Adrenal gland (tissue), 12 donors: Measurements from ENCODE around the gene PEX3. TPM values are rescaled to one million over a fixed set of nuclear protein-coding genes. Genes with fewer than 3 reads are reported as not detected.
"Not testable (repeated sequence)": the region's sequence is repeated elsewhere in the genome, so short reads cannot be mapped to it uniquely, and the experiment has no call there.

ENCODE experiments used
- DNase-seq, 7 donors: peaks; one replicate each; pipeline ENCODE4 v3.0.0-alpha.2; 2019 to 2020
- H3K27ac ChIP-seq, 5 donors: fragments of 200-600 bp; sonication (generic) in 4 of 5; 1 replicate in 3 of 5; 2 replicates in 2 of 5; pipeline versions ENCODE4 v1.5.1 to v1.8.0; 2016 to 2020; ENCODE audit warnings: mild to moderate bottlenecking in 1 of 5
- H3K27me3 ChIP-seq: fragments of 200-600 bp; 2 replicates; pipeline ENCODE4 v1.8.0; 2021
- H3K36me3 ChIP-seq, 2 donors: fragments of 200-600 bp; replicated peaks in 1 of 2; 1 replicate in 1 of 2; 2 replicates in 1 of 2; pipeline versions ENCODE4 v1.5.1 to v1.8.0; 2018 to 2022
- H3K4me1 ChIP-seq, 2 donors: fragments of 200-600 bp; replicated peaks in 1 of 2; 1 replicate in 1 of 2; 2 replicates in 1 of 2; pipeline versions ENCODE4 v1.5.1 to v1.8.0; 2018 to 2021
- H3K4me3 ChIP-seq, 4 donors: fragments of 200-600 bp; sonication (generic) in 3 of 4; one replicate each; pipeline ENCODE4 v1.5.1; 2016 to 2018
- H3K9me3 ChIP-seq, 3 donors: fragments of 200-600 bp; sonication (generic) in 1 of 3; replicated peaks in 1 of 3; 1 replicate in 2 of 3; 2 replicates in 1 of 3; pipeline versions ENCODE4 v1.5.1 to v1.8.0; 2016 to 2021
- CTCF ChIP-seq, 6 experiments: fragments of 450-650 bp in 4 of 6; fragments of 200-600 bp in 2 of 6; sonication (generic) in 1 of 6; IDR thresholded peaks; 1 replicate in 5 of 6; 2 replicates in 1 of 6; pipeline versions ENCODE4 v1.5.1 to v1.8.0; 2016 to 2021; ENCODE audit warnings: antibody characterized with exemption in 6 of 6, mild to moderate bottlenecking in 2 of 6, moderate library complexity in 1 of 6
- POLR2A ChIP-seq, 2 donors: fragments of 450-650 bp; IDR thresholded peaks; one replicate each; pipeline ENCODE4 v1.6.1; 2017; ENCODE audit warnings: antibody characterized with exemption in 2 of 2, mild to moderate bottlenecking in 2 of 2, moderate library complexity in 1 of 2
- WGBS, 4 donors: extraction: QIAGEN DNeasy Blood & Tissue Kit in 2 of 4; methylation state at CpG; one replicate each; pipeline versions ENCODE4 v1.1.5 to v1.1.7; 2013 to 2017; 5-methylcytosine and 5-hydroxymethylcytosine counted together
- intact Hi-C, 2 donors: fragments of 100-400 bp; cut with DNase I; formaldehyde crosslinking; loops; one replicate each; pipeline versions ENCODE4 v1.14.1 to v1.15.0; 2022 to 2023
- polyA plus RNA-seq, 3 donors: library from polyadenylated mRNA; stranded (reverse); fragments of 200-250 nt in 2 of 3; fragments of 350-450 nt in 1 of 3; fragmentation: Illumina TruSeq in 1 of 3; extraction: RNeasy Lipid Tissue Mini Kit (QIAGEN cat#74804) in 1 of 3; gene quantifications; one replicate each; pipeline ENCODE4 v1.2.3, GENCODE V29; 2013 to 2014
- total RNA-seq, 9 donors: library from RNA; depleted of rRNA in 4 of 9; stranded (reverse); fragments of >200 nt in 4 of 9; fragments of 120-200 nt in 1 of 9; fragmentation: NEBNext Ultra II Directional in 1 of 9; extraction: Animal tissue kit (Norgen Biotek cat#: 25700) in 1 of 9; gene quantifications; one replicate each; pipeline versions ENCODE4 v1.1.0 to v1.2.4, GENCODE V29; 2013 to 2023
- donor health status: healthy with polysubstance abuse.
- donor health status: Bipolar disorder and iron deficiency.
- donor health status: DM: yes; HTN: yes; CAD: no.
- donor health status: DM: no; HTN: no; CAD: no.
- donor health status: DM: no; HTN: no; CAD: no.
- donor health status: DM: yes; HTN: yes; CAD: no.

PEX3 gene
- total and polyA plus RNA-seq, 12 donors = 16.3 to 165 (median 54.2) TPM

- no peak for DNase-seq
- Histone ChIP-seq H3K36me3 (peaks cover 0 to 18% of the 10 kb centered on the region in 2 donors), H3K4me1 (peaks cover 12 to 18% of the 10 kb centered on the region in 2 donors), H3K4me3 (no peak overlapping the region), H3K27me3 (no peaks in the 10 kb centered on the region), H3K27ac (no peak overlapping the region), H3K9me3 (no peaks in the 10 kb centered on the region)
- intact Hi-C loops = no loop called here
- TF ChIP-seq POLR2A (IDR thresholded peaks at IDR 0.05) (no peak), CTCF (IDR thresholded peaks at IDR 0.05) (no peak)
- WGBS, 4 donors = 96 to 98% (median 98%) methylated on average over 6 of the region's 6 CpGs
Measured at GRCh38 chr6:143506199-143506598, 55.6 kb downstream of the PEX3 start.

GRCh38 chr6:143506620-143507019 is 56.0 kb downstream of the PEX3 start:
- TF ChIP-seq POLR2A (IDR thresholded peaks at IDR 0.05) = no peak
- TF ChIP-seq CTCF (IDR thresholded peaks at IDR 0.05) = no peak
- intact Hi-C loops = no loop called here
- Histone ChIP-seq H3K4me3 (no peak overlapping the region), H3K4me1 (peaks cover 12 to 18% of the 10 kb centered on the region in 2 donors), H3K27ac (no peak overlapping the region), H3K9me3 (no peaks in the 10 kb centered on the region), H3K36me3 (peaks cover 0 to 18% of the 10 kb centered on the region in 2 donors), H3K27me3 (no peaks in the 10 kb centered on the region)
- 89 to 98% (median 91%) methylated on average over 2 of the region's 2 CpGs for WGBS, 4 donors
- no peak for DNase-seq

GRCh38 chr6:143507358-143508145 is 56.9 kb downstream of the PEX3 start:
- Histone ChIP-seq H3K36me3 (peaks cover 0 to 11% of the 10 kb centered on the region in 2 donors), H3K9me3 (no peaks in the 10 kb centered on the region), H3K4me3 (no peak overlapping the region), H3K4me1 (peaks cover 17 to 18% of the 10 kb centered on the region in 2 donors), H3K27ac (no peak overlapping the region), H3K27me3 (no peaks in the 10 kb centered on the region)
- WGBS, 4 donors = 74 to 84% (median 82%) methylated on average over 6 of the region's 6 CpGs
- intact Hi-C loops = no loop called here
- DNase-seq = no peak
- TF ChIP-seq POLR2A (IDR thresholded peaks at IDR 0.05) (no peak), CTCF (IDR thresholded peaks at IDR 0.05) (no peak)

GRCh38 chr6:143510326-143510725 is 59.7 kb downstream of the PEX3 start:
- H3K27ac ChIP-seq = peak overlapping the region in 1 of 5 donors; percentile 88
- H3K27me3 ChIP-seq, intact Hi-C loops, H3K9me3 ChIP-seq, DNase-seq: not testable (repeated sequence)
- peak overlapping the region in 2 of 4 donors; percentile 60 to 72 for H3K4me3 ChIP-seq
- H3K36me3 ChIP-seq = peaks cover 0 to 11% of the 10 kb centered on the region in 2 donors
- 92 to 95% (median 94%) methylated on average over 13 of the region's 13 CpGs for WGBS, 4 donors
- peaks cover 23 to 28% of the 10 kb centered on the region in 2 donors for H3K4me1 ChIP-seq
